SU-DHL-6 (cell line): Measurements from ENCODE around the gene PPP6R3.

ENCODE experiments used
- H2AFZ ChIP-seq: fragments of 200-600 bp; sonication (generic); 2 replicates; pipeline ENCODE4 v1.6.1; 2014; ENCODE audit warnings: low read depth, mild to moderate bottlenecking, moderate library complexity, mixed read lengths, antibody characterized with exemption, low read length; ENCODE audit not compliant: severe bottlenecking
- H3F3A ChIP-seq: fragments of 200-600 bp; shearing (Covaris generic); 2 replicates; pipeline ENCODE4 v1.6.0; 2016; ENCODE audit warnings: antibody characterized with exemption, mild to moderate bottlenecking; ENCODE audit not compliant: insufficient read depth
- H3K27ac ChIP-seq: fragments of 200-600 bp; sonication (generic); 2 replicates; pipeline ENCODE4 v1.5.1; 2016; ENCODE audit warnings: low read depth, mild to moderate bottlenecking, low read length, moderate library complexity, mixed read lengths
- H3K27me3 ChIP-seq: fragments of 200-600 bp; sonication (generic), shearing (Covaris generic); 2 replicates; pipeline ENCODE4 v1.6.0; 2014; ENCODE audit warnings: mild to moderate bottlenecking, low read length
- H3K36me3 ChIP-seq: fragments of 200-600 bp; sonication (generic); 2 replicates; pipeline ENCODE4 v1.6.1; 2014; ENCODE audit warnings: mild to moderate bottlenecking, low read length, mixed read lengths
- H3K4me2 ChIP-seq: fragments of 300-600, 200-600 bp; shearing (Covaris generic), sonication (generic); 2 replicates; pipeline ENCODE4 v1.6.0; 2014; ENCODE audit warnings: low read length, low read depth, mild to moderate bottlenecking; ENCODE audit not compliant: poor library complexity, severe bottlenecking
- H3K4me3 ChIP-seq: fragments of 200-600 bp; sonication (generic); 2 replicates; pipeline ENCODE4 v1.5.1; 2014; ENCODE audit warnings: antibody characterized with exemption, low read length, mild to moderate bottlenecking, mixed read lengths; ENCODE audit not compliant: insufficient read depth, poor library complexity, severe bottlenecking
- H3K79me2 ChIP-seq: fragments of 200-600 bp; sonication (generic); 2 replicates; pipeline ENCODE4 v1.6.1; 2014; ENCODE audit warnings: mild to moderate bottlenecking, low read length, moderate library complexity; ENCODE audit not compliant: insufficient read depth
- H3K9ac ChIP-seq: fragments of 200-600 bp; sonication (generic); 2 replicates; pipeline ENCODE4 v1.7.0; 2014; ENCODE audit warnings: mild to moderate bottlenecking, low read length
- H3K9me2 ChIP-seq: fragments of 200-600 bp; sonication (generic); replicated peaks from 2 replicates; pipeline ENCODE4 v1.6.1; 2014; ENCODE audit warnings: low read length; ENCODE audit not compliant: insufficient read depth
- H3K9me3 ChIP-seq: fragments of 200-600 bp; sonication (generic); 2 replicates; pipeline ENCODE4 v1.6.1; 2014; ENCODE audit warnings: low read length, mixed read lengths; ENCODE audit not compliant: insufficient read depth
- H4K20me1 ChIP-seq: fragments of 200-600 bp; sonication (generic); 2 replicates; pipeline ENCODE4 v1.6.1; 2014; ENCODE audit warnings: low read depth, mild to moderate bottlenecking, antibody characterized with exemption, low read length, moderate library complexity, mixed read lengths
- CTCF ChIP-seq: fragments of 200-600 bp; sonication (generic); IDR thresholded peaks from one replicate; pipeline ENCODE4 v1.5.1; 2017; ENCODE audit warnings: antibody characterized with exemption, mild to moderate bottlenecking, low read length, moderate library complexity; ENCODE audit not compliant: insufficient read depth, poor library complexity, severe bottlenecking
- EZH2phosphoT487 ChIP-seq: fragments of 200-600 bp; sonication (generic), shearing (Covaris generic); conservative IDR thresholded peaks from 2 replicates; pipeline ENCODE4 v1.6.1; 2018; ENCODE audit warnings: mild to moderate bottlenecking, antibody characterized with exemption, low read length, moderate library complexity, mixed read lengths

Gene PPP6R3

GRCh38 chr11:68664141-68664540 lies 203.6 kb downstream of the PPP6R3 start:
- Histone ChIP-seq H3K36me3 (no peaks in the 10 kb centered on the region), H3K9me2 (no peaks in the 10 kb centered on the region), H3K9ac (no peak overlapping the region), H3K27me3 (no peaks in the 10 kb centered on the region), H3K4me2 (no peak overlapping the region), H2AFZ (no peak overlapping the region), H4K20me1 (no peaks in the 10 kb centered on the region), H3K4me3 (no peak overlapping the region), H3K27ac (no peak overlapping the region), H3K9me3 (no peaks in the 10 kb centered on the region), H3K79me2 (no peaks in the 10 kb centered on the region), H3F3A (no peaks in the 10 kb centered on the region)
- no peak for TF ChIP-seq EZH2phosphoT487
- TF ChIP-seq CTCF: no peak

GRCh38 chr11:68664906-68665305 lies 204.4 kb downstream of the PPP6R3 start:
- no peaks in the 10 kb centered on the region for H3K9me2 ChIP-seq

More at GRCh38 chr11:68664906-68665305, 204.4 kb downstream of the PPP6R3 start:
- Histone ChIP-seq H3K4me2 (no peak overlapping the region), H3K27me3 (no peaks in the 10 kb centered on the region), H3K79me2 (no peaks in the 10 kb centered on the region), H3K36me3 (no peaks in the 10 kb centered on the region), H3K27ac (no peak overlapping the region), H2AFZ (no peak overlapping the region), H3K9ac (no peak overlapping the region), H3K4me3 (no peak overlapping the region), H3K9me3 (no peaks in the 10 kb centered on the region), H4K20me1 (no peaks in the 10 kb centered on the region), H3F3A (no peaks in the 10 kb centered on the region)
- TF ChIP-seq EZH2phosphoT487 (no peak), CTCF (no peak)
